Upper lobe of left lung (tissue), 6 donors: ENCODE measurements around the gene EIF4G3. TPM values are rescaled to one million over a fixed set of nuclear protein-coding genes. Genes with fewer than 3 reads are reported as not detected.
A peak's percentile ranks its signal among the peaks of the same experiment; 100 is the strongest.

Experiments used
- ATAC-seq, 2 donors: fragments of 200-7000 bp; cut with Tn5 transposase; one replicate each; pipeline ENCODE4 v1.9.1; 2022; ENCODE audit warnings: mild to moderate bottlenecking in 2 of 2, moderate library complexity in 2 of 2; ENCODE audit not compliant: low FRiP score in 2 of 2
- DNase-seq, 2 donors: peaks; one replicate each; pipeline ENCODE4 v3.0.0-alpha.2; 2019 to 2020
- H3K27ac ChIP-seq, 4 donors: fragments of 200-600 bp; sonication (generic); one replicate each; pipeline ENCODE4 v1.5.1; 2016 to 2019
- H3K27me3 ChIP-seq, 4 donors: fragments of 200-600 bp; sonication (generic); one replicate each; pipeline ENCODE4 v1.5.1; 2017 to 2019
- H3K36me3 ChIP-seq, 4 donors: fragments of 200-600 bp; sonication (generic); one replicate each; pipeline ENCODE4 v1.5.1; 2016 to 2019
- H3K4me1 ChIP-seq, 4 donors: fragments of 200-600 bp; sonication (generic); one replicate each; pipeline ENCODE4 v1.5.1; 2018 to 2019
- H3K4me3 ChIP-seq, 4 donors: fragments of 200-600 bp; sonication (generic); one replicate each; pipeline ENCODE4 v1.5.1; 2017 to 2019; ENCODE audit warnings: mild to moderate bottlenecking in 2 of 4, moderate library complexity in 1 of 4
- H3K9me3 ChIP-seq, 4 donors: fragments of 200-600 bp; sonication (generic); one replicate each; pipeline ENCODE4 v1.5.1; 2018 to 2019
- CTCF ChIP-seq, 6 experiments: fragments of 450-650 bp in 4 of 6; fragments of 200-600 bp in 2 of 6; sonication (generic) in 2 of 6; IDR thresholded peaks; one replicate each; pipeline ENCODE4 v1.5.1; 2016 to 2019; ENCODE audit warnings: antibody characterized with exemption in 6 of 6
- EP300 ChIP-seq, 4 donors: sonication (generic); formaldehyde crosslinking; IDR thresholded peaks; one replicate each; pipeline ENCODE4 v1.5.1; 2017; ENCODE audit warnings: antibody characterized with exemption in 4 of 4, control low read depth in 2 of 4
- POLR2A ChIP-seq, 4 donors: fragments of 450-650 bp; IDR thresholded peaks; one replicate each; pipeline ENCODE4 v1.5.1; 2016 to 2017; ENCODE audit warnings: antibody characterized with exemption in 4 of 4, mild to moderate bottlenecking in 2 of 4
- POLR2AphosphoS5 ChIP-seq, 2 donors: sonication (generic); formaldehyde crosslinking; IDR thresholded peaks; one replicate each; pipeline ENCODE4 v1.5.1; 2017; ENCODE audit warnings: antibody characterized with exemption in 2 of 2
- WGBS, 2 donors: methylation state at CpG; one replicate each; pipeline ENCODE4 v1.1.5; 2017 to 2018; 5-methylcytosine and 5-hydroxymethylcytosine counted together
- total RNA-seq, 6 donors: library from RNA; depleted of rRNA in 4 of 6; stranded (reverse); fragments of >200 nt in 4 of 6; gene quantifications; one replicate each; pipeline versions ENCODE4 v1.1.0 to v1.2.1, GENCODE V29; 2016 to 2021
- donor health status: DM: no; HTN: no; CAD: no; lungs with moderate emphysema.
- donor health status: DM: no; HTN: yes; CAD: no; lungs with severe emphysema.

The EIF4G3 gene
- total RNA-seq, 6 donors from 2014 or later: 23.7 to 75.4 (median 38.3) TPM

- 0 to 7% methylated on average over 1 of the region's 1 CpG for WGBS, 2 donors
- Histone ChIP-seq H3K9me3 (no peaks in the 10 kb centered on the region), H3K27ac (peak overlapping the region; percentile 0 to 54 (median 43)), H3K27me3 (no peaks in the 10 kb centered on the region), H3K4me1 (peaks cover 0 to 9% (median 2%) of the 10 kb centered on the region in 4 donors), H3K36me3 (peaks cover 0 to 12% (median 0%) of the 10 kb centered on the region in 4 donors), H3K4me3 (no peak overlapping the region)
- DNase-seq (no peak), ATAC-seq (peak in 1 of 2 donors; percentile 77)
- TF ChIP-seq CTCF (IDR thresholded peaks at IDR 0.05) (no peak), POLR2AphosphoS5 (IDR thresholded peaks at IDR 0.05) (no peak), POLR2A (IDR thresholded peaks at IDR 0.05) (no peak), EP300 (IDR thresholded peaks at IDR 0.05) (no peak)
These were observed 86.2 kb downstream of the EIF4G3 start for GRCh38 chr1:21090463-21090862.

GRCh38 chr1:21089731-21090130, 87.0 kb downstream of the EIF4G3 start:
- Histone ChIP-seq H3K4me1 (peaks cover 0 to 9% (median 2%) of the 10 kb centered on the region in 4 donors), H3K27me3 (no peaks in the 10 kb centered on the region), H3K9me3 (no peaks in the 10 kb centered on the region), H3K27ac (peak overlapping the region in 3 of 4 donors; percentile 3 to 44 (median 3)), H3K36me3 (peaks cover 0 to 12% (median 0%) of the 10 kb centered on the region in 4 donors), H3K4me3 (no peak overlapping the region)
- no peak for TF ChIP-seq POLR2A (IDR thresholded peaks at IDR 0.05)
- TF ChIP-seq CTCF (IDR thresholded peaks at IDR 0.05): no peak
- TF ChIP-seq POLR2AphosphoS5 (IDR thresholded peaks at IDR 0.05): no peak
- TF ChIP-seq EP300 (IDR thresholded peaks at IDR 0.05): no peak
- ATAC-seq (no peak), DNase-seq (no peak)

GRCh38 chr1:21089299-21089698, 87.4 kb downstream of the EIF4G3 start:
- no peak for TF ChIP-seq EP300 (IDR thresholded peaks at IDR 0.05)
- TF ChIP-seq POLR2A (IDR thresholded peaks at IDR 0.05): no peak
- no peak for TF ChIP-seq POLR2AphosphoS5 (IDR thresholded peaks at IDR 0.05)
- TF ChIP-seq CTCF (IDR thresholded peaks at IDR 0.05): no peak
- H3K9me3 ChIP-seq: no peaks in the 10 kb centered on the region
- H3K4me3 ChIP-seq: no peak overlapping the region
- H3K36me3 ChIP-seq: peaks cover 0 to 12% (median 0%) of the 10 kb centered on the region in 4 donors
- peaks cover 0 to 9% (median 2%) of the 10 kb centered on the region in 4 donors for H3K4me1 ChIP-seq
- ATAC-seq (no peak), DNase-seq (no peak)
- H3K27me3 ChIP-seq: no peaks in the 10 kb centered on the region
- 74 to 86% methylated on average over 2 of the region's 2 CpGs for WGBS, 2 donors
- peak overlapping the region in 3 of 4 donors; percentile 3 to 44 (median 3) for H3K27ac ChIP-seq

- Histone ChIP-seq H3K4me1 (no peaks in the 10 kb centered on the region), H3K9me3 (no peaks in the 10 kb centered on the region), H3K4me3 (no peak overlapping the region), H3K36me3 (peaks cover 0 to 12% (median 0%) of the 10 kb centered on the region in 4 donors), H3K27me3 (no peaks in the 10 kb centered on the region), H3K27ac (no peak overlapping the region)
- 55 to 69% methylated on average over 4 of the region's 4 CpGs for WGBS, 2 donors
- DNase-seq: no peak
- TF ChIP-seq EP300 (IDR thresholded peaks at IDR 0.05) (no peak), POLR2AphosphoS5 (IDR thresholded peaks at IDR 0.05) (no peak)
- no peak for ATAC-seq
These were observed 92.4 kb downstream of the EIF4G3 start for GRCh38 chr1:21084111-21084810.

- no peaks in the 10 kb centered on the region for H3K27me3 ChIP-seq
- no peak overlapping the region for H3K4me3 ChIP-seq
- no peaks in the 10 kb centered on the region for H3K9me3 ChIP-seq
- DNase-seq (no peak), ATAC-seq (no peak)
- no peak overlapping the region for H3K27ac ChIP-seq
- peaks cover 0 to 8% (median 0%) of the 10 kb centered on the region in 4 donors for H3K36me3 ChIP-seq
- no peak for TF ChIP-seq POLR2AphosphoS5 (IDR thresholded peaks at IDR 0.05)
- TF ChIP-seq EP300 (IDR thresholded peaks at IDR 0.05): no peak
- no peak for TF ChIP-seq POLR2A (IDR thresholded peaks at IDR 0.05)
- TF ChIP-seq CTCF (IDR thresholded peaks at IDR 0.05): no peak
- peaks cover 0 to 2% (median under 1%) of the 10 kb centered on the region in 4 donors for H3K4me1 ChIP-seq
- WGBS, 2 donors: 93 to 95% methylated on average over 6 of the region's 6 CpGs
These were observed 94.6 kb downstream of the EIF4G3 start for GRCh38 chr1:21082073-21082472.
